ENCODE results near the gene PEDS1. TPM values are rescaled to one million over a fixed set of nuclear protein-coding genes. Genes with fewer than 3 reads are reported as not detected.

The PEDS1 gene
- total and polyA plus RNA-seq, 3 experiments from 2014 or later = 20.2 to 26.9 (median 23.6) TPM

DNA sequence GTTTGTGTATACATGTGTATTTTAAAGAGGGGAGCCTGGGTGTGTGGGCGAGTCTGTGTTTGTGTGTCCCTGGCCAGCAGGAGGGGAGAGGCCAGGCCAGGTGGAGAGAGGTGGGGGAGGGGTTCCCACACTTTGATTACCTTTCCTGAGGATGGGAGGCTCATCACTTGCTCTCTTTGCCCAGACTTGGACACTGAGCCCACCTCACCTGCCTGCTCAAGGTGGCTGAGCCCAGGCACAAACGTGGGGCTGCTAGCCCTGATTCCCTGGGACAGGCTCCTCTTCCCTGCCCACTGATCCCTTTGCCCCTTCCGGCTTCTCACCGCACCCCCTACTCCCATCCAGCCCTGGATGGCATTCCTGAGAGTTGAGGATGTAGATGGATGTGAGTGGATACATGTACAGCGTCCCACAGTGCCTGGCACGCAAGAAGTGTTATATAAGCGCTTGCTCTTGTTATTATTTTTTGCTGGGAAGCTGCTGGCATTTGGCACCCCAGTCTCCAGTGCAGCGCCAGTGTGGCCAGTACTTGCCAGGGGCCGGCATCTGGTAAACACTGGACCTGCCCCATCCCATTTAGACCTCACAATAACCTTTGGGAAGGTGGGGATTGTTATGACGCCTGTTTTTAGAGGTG, 39.8 kb upstream of the PEDS1 start:
- Histone ChIP-seq H3K4me3 (ENCODE audit: low read length) (peak overlapping the region; percentile 58), H3K4me1 (ENCODE audit: insufficient read depth, low read length) (peaks cover 22% of the 10 kb centered on the region), H3K36me3 (ENCODE audit: insufficient read depth, low read length) (no peaks in the 10 kb centered on the region), H3K27me3 (ENCODE audit: insufficient read depth, low read length, poor library complexity, severe bottlenecking) (no peaks in the 10 kb centered on the region), H3K9me3 (ENCODE audit: low read length) (no peaks in the 10 kb centered on the region), H3K27ac (ENCODE audit: low read depth, low read length) (peak overlapping the region; percentile 85)
- DNase-seq = no peak
- H3K36me3 Mint-ChIP-seq = peaks cover 0 to 14% (median 0%) of the 10 kb centered on the region in 3 donors
- POLR2A ChIA-PET = no interaction called here
- peaks cover 33 to 39% (median 35%) of the 10 kb centered on the region in 3 donors for H3K4me1 Mint-ChIP-seq
- H3K4me3 Mint-ChIP-seq = peak overlapping the region; percentile 94 to 98 (median 96)
- H3K27me3 Mint-ChIP-seq = peaks cover 0 to 2% of the 10 kb centered on the region in 2 donors
- H3K9me3 Mint-ChIP-seq = no peaks in the 10 kb centered on the region
- peak overlapping the region; percentile 3 to 97 (median 93) for H3K27ac Mint-ChIP-seq
- CTCF ChIA-PET = no interaction called here

DNA sequence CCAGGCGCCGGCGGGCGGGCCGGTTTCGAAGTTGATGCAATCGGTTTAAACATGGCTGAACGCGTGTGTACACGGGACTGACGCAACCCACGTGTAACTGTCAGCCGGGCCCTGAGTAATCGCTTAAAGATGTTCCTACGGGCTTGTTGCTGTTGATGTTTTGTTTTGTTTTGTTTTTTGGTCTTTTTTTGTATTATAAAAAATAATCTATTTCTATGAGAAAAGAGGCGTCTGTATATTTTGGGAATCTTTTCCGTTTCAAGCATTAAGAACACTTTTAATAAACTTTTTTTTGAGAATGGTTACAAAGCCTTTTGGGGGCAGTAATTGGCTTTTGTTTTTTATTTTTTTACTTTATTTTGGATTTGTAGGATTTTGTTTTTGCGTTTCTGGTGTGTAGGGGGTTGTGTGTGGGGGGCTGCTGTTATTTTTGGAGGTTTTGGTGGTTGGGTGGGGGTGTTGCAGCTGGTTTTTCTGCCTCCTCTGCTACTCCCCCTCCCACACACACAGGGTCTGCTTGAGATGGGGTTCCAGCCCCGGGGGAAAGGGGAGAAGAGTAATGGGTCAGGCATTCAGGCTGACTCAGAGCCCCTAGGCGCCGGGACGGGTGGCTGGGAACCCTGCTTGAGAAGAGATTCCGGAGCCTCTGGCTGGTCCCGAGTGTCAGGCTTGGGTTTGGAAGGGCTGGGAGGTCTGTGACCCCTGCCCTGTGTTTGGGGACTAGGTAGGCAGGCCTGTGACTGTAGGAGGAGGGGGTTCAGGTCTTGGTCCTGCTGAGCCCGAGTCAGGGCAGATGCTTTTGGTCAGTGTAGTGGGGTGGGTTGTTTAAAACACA, 39.1 kb upstream of the PEDS1 start:
- H3K36me3 Mint-ChIP-seq = peaks cover 0 to 14% (median 0%) of the 10 kb centered on the region in 3 donors
- DNase-seq = peak; percentile 62 to 86 (median 65)
- H3K4me3 Mint-ChIP-seq = peak overlapping the region; percentile 94 to 98 (median 96)
- peaks cover 34 to 39% (median 35%) of the 10 kb centered on the region in 3 donors for H3K4me1 Mint-ChIP-seq
- CTCF ChIA-PET = interaction anchor here (1.3 to 1.6 kb wide), 3 partner anchors 272 to 383 kb away, joined by 4 to 6 read pairs (median 5); no protein-coding TSS in a partner anchor
- Histone ChIP-seq H3K9me3 (ENCODE audit: low read length) (no peaks in the 10 kb centered on the region), H3K27ac (ENCODE audit: low read depth, low read length) (peak overlapping the region; percentile 85), H3K4me3 (ENCODE audit: low read length) (peak overlapping the region; percentile 58), H3K36me3 (ENCODE audit: insufficient read depth, low read length) (no peaks in the 10 kb centered on the region), H3K27me3 (ENCODE audit: insufficient read depth, low read length, poor library complexity, severe bottlenecking) (no peaks in the 10 kb centered on the region), H3K4me1 (ENCODE audit: insufficient read depth, low read length) (peaks cover 22% of the 10 kb centered on the region)
- POLR2A ChIA-PET = interaction anchor here (0.5 to 2.0 kb wide), 6 partner anchors 13 to 319 kb away, joined by 3 to 9 read pairs (median 5); partner anchors contain the start of gene PTPN1
- peak overlapping the region; percentile 86 to 97 (median 94) for H3K27ac Mint-ChIP-seq
- no peaks in the 10 kb centered on the region for H3K9me3 Mint-ChIP-seq
- H3K27me3 Mint-ChIP-seq = peaks cover 0 to 3% of the 10 kb centered on the region in 2 donors

DNA sequence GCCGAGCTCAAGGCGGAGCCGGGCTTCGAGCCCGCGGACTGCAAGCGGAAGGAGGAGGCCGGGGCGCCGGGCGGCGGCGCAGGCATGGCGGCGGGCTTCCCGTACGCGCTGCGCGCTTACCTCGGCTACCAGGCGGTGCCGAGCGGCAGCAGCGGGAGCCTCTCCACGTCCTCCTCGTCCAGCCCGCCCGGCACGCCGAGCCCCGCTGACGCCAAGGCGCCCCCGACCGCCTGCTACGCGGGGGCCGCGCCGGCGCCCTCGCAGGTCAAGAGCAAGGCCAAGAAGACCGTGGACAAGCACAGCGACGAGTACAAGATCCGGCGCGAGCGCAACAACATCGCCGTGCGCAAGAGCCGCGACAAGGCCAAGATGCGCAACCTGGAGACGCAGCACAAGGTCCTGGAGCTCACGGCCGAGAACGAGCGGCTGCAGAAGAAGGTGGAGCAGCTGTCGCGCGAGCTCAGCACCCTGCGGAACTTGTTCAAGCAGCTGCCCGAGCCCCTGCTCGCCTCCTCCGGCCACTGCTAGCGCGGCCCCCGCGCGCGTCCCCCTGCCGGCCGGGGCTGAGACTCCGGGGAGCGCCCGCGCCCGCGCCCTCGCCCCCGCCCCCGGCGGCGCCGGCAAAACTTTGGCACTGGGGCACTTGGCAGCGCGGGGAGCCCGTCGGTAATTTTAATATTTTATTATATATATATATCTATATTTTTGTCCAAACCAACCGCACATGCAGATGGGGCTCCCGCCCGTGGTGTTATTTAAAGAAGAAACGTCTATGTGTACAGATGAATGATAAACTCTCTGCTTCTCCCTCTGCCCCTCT, 38.2 kb upstream of the PEDS1 start:
- CTCF ChIA-PET = interaction anchor here (0.8 to 1.6 kb wide), 8 partner anchors 19 to 397 kb away, joined by 3 to 7 read pairs (median 4); no protein-coding TSS in a partner anchor
- peaks cover 0 to 14% (median 0%) of the 10 kb centered on the region in 3 donors for H3K36me3 Mint-ChIP-seq
- peaks cover 22% of the 10 kb centered on the region for H3K4me1 ChIP-seq (ENCODE audit: insufficient read depth, low read length)

DNA sequence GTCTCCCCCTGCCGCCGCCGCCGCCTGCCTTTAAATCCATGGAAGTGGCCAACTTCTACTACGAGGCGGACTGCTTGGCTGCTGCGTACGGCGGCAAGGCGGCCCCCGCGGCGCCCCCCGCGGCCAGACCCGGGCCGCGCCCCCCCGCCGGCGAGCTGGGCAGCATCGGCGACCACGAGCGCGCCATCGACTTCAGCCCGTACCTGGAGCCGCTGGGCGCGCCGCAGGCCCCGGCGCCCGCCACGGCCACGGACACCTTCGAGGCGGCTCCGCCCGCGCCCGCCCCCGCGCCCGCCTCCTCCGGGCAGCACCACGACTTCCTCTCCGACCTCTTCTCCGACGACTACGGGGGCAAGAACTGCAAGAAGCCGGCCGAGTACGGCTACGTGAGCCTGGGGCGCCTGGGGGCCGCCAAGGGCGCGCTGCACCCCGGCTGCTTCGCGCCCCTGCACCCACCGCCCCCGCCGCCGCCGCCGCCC, 37.6 kb upstream of the PEDS1 start:
- Mint-ChIP-seq H3K27ac (peak overlapping the region in 1 of 8 donors; percentile 24), H3K27me3 (peaks cover 1 to 3% of the 10 kb centered on the region in 2 donors), H3K4me3 (peak overlapping the region; percentile 60 to 87 (median 72)), H3K9me3 (no peaks in the 10 kb centered on the region), H3K36me3 (peaks cover 0 to 14% (median 0%) of the 10 kb centered on the region in 3 donors), H3K4me1 (peaks cover 35 to 42% (median 35%) of the 10 kb centered on the region in 3 donors)
- Histone ChIP-seq H3K4me3 (ENCODE audit: low read length) (peak overlapping the region; percentile 74), H3K4me1 (ENCODE audit: insufficient read depth, low read length) (peaks cover 22% of the 10 kb centered on the region), H3K27ac (ENCODE audit: low read depth, low read length) (peak overlapping the region; percentile 85), H3K9me3 (ENCODE audit: low read length) (no peaks in the 10 kb centered on the region), H3K36me3 (ENCODE audit: insufficient read depth, low read length) (no peaks in the 10 kb centered on the region), H3K27me3 (ENCODE audit: insufficient read depth, low read length, poor library complexity, severe bottlenecking) (no peaks in the 10 kb centered on the region)
- POLR2A ChIA-PET = interaction anchor here (0.5 to 2.0 kb wide), 12 partner anchors 25 to 767 kb away, joined by 3 to 9 read pairs (median 4); partner anchors contain the start of genes DPM1, MOCS3 and PTPN1
- DNase-seq = peak; percentile 38 to 75 (median 62)
- CTCF ChIA-PET = interaction anchor here (0.8 to 1.6 kb wide), 8 partner anchors 19 to 397 kb away, joined by 3 to 7 read pairs (median 4); no protein-coding TSS in a partner anchor

More for the DNA sequence above, 38.2 kb upstream of the PEDS1 start:
- Mint-ChIP-seq H3K27me3 (peaks cover 0 to 3% of the 10 kb centered on the region in 2 donors), H3K27ac (peak overlapping the region; percentile 86 to 97 (median 94)), H3K4me1 (peaks cover 34 to 39% (median 35%) of the 10 kb centered on the region in 3 donors), H3K4me3 (peak overlapping the region; percentile 94 to 98 (median 96)), H3K9me3 (no peaks in the 10 kb centered on the region)
- POLR2A ChIA-PET = interaction anchor here (0.5 to 2.0 kb wide), 12 partner anchors 14 to 767 kb away, joined by 3 to 9 read pairs (median 4); partner anchors contain the start of genes DPM1, MOCS3 and PTPN1
- DNase-seq = peak; percentile 11 to 71 (median 64)
- H3K9me3 ChIP-seq (ENCODE audit: low read length) = no peaks in the 10 kb centered on the region
- peak overlapping the region; percentile 85 for H3K27ac ChIP-seq (ENCODE audit: low read depth, low read length)
- no peaks in the 10 kb centered on the region for H3K27me3 ChIP-seq (ENCODE audit: insufficient read depth, low read length, poor library complexity, severe bottlenecking)
- no peaks in the 10 kb centered on the region for H3K36me3 ChIP-seq (ENCODE audit: insufficient read depth, low read length)
- H3K4me3 ChIP-seq (ENCODE audit: low read length) = peak overlapping the region; percentile 74

DNA sequence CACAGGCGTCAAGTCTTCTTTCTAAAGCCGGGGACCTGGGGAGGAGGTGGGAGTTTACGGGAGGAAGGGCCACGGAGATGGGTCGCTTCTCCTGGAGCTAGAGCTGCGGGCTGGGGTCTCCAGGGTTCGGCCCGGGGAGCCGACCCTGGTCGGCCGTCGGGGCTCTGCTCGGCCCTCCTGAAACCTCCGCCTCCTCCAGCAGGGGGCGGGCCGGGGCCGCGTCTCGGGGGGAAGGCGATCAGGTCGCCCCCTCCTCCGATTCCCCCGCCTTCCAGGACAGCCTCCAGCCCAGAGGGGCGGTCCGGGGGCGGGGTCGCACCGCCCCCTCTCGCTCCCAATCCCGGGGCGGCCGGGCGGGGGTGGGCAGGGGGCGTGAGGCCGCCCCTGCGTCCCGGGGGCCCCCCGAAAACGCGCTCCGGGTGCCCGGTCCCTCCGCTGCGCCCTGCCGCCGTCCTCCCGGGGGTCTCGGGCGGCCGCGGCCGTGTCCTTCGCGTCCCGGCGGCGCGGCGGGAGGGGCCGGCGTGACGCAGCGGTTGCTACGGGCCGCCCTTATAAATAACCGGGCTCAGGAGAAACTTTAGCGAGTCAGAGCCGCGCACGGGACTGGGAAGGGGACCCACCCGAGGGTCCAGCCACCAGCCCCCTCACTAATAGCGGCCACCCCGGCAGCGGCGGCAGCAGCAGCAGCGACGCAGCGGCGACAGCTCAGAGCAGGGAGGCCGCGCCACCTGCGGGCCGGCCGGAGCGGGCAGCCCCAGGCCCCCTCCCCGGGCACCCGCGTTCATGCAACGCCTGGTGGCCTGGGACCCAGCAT, 36.9 kb upstream of the PEDS1 start, which contains the start of gene CEBPB:
CEBPB (plus strand) TSS at position 580 of the 814 bp plus-strand sequence; CDS start at position 784, 204 bp downstream.
- H3K9me3 ChIP-seq (ENCODE audit: low read length) = no peaks in the 10 kb centered on the region
- CTCF ChIA-PET = interaction anchor here (0.8 to 4.1 kb wide), 11 partner anchors 20 to 398 kb away, joined by 3 to 65 read pairs (median 4); no protein-coding TSS in a partner anchor
- H3K36me3 ChIP-seq (ENCODE audit: insufficient read depth, low read length) = no peaks in the 10 kb centered on the region
- H3K27ac ChIP-seq (ENCODE audit: low read depth, low read length) = peak within 1 kb of the TSS; percentile 85
- Mint-ChIP-seq H3K4me1 (peaks cover 32 to 40% (median 33%) of the 10 kb centered on the region in 3 donors), H3K27me3 (peaks cover 4 to 8% of the 10 kb centered on the region in 2 donors), H3K4me3 (peak within 1 kb of the TSS; percentile 74 to 96 (median 84)), H3K36me3 (peaks cover 0 to 13% (median 0%) of the 10 kb centered on the region in 3 donors), H3K9me3 (no peaks in the 10 kb centered on the region), H3K27ac (peak within 1 kb of the TSS; percentile 17 to 92 (median 83))
- H3K4me3 ChIP-seq (ENCODE audit: low read length) = peak within 1 kb of the TSS; percentile 74
- peaks cover 22% of the 10 kb centered on the region for H3K4me1 ChIP-seq (ENCODE audit: insufficient read depth, low read length)
- H3K27me3 ChIP-seq (ENCODE audit: insufficient read depth, low read length, poor library complexity, severe bottlenecking) = no peaks in the 10 kb centered on the region
- peak; percentile 73 to 90 (median 80) for DNase-seq
- POLR2A ChIA-PET = interaction anchor here (0.6 to 2.0 kb wide), 11 partner anchors 17 to 321 kb away, joined by 3 to 9 read pairs (median 4); partner anchors contain the start of gene PTPN1

DNA sequence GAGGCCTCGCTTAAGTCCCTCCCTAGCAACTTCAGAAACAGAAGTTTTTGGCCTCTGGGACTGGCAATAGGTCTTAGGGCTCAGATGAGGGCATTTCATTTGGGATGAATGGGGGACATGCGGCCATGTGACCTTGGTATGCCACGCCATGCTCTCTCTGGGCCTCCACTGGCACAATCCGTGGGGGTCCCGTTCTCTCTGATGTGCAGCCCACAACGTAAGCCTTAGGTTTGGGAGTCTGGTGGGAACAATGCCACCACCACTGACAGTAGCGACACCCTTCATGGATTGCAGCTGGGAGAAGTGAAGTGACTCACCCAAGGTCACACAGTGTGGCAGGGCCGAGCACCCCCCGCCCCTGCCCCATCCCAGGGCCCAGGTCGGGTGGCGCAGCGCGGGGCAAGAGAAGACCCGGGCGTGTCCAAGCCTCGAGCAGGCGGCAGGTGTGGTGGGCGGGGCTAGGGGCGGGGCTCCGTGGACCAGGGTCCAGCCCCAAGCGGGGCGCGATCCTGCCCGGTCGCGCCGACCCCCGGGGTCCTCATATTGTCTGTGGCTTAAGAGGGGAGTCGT, 36.2 kb upstream of the PEDS1 start:
- H3K27me3 Mint-ChIP-seq = peaks cover 4 to 13% of the 10 kb centered on the region in 2 donors
- H3K4me3 Mint-ChIP-seq = peak overlapping the region; percentile 64 to 77 (median 66)
- H3K9me3 Mint-ChIP-seq = no peaks in the 10 kb centered on the region
- H3K4me1 Mint-ChIP-seq = peaks cover 27 to 33% (median 27%) of the 10 kb centered on the region in 3 donors
- ChIA-PET POLR2A (no interaction called here), CTCF (interaction anchor here (0.9 to 4.1 kb wide), 7 partner anchors 10 to 446 kb away, joined by 3 to 65 read pairs (median 3); no protein-coding TSS in a partner anchor)
- H3K36me3 Mint-ChIP-seq = peaks cover 0 to 10% (median 0%) of the 10 kb centered on the region in 3 donors
- no peak overlapping the region for H3K4me3 ChIP-seq (ENCODE audit: low read length)
- H3K36me3 ChIP-seq (ENCODE audit: insufficient read depth, low read length) = no peaks in the 10 kb centered on the region
- H3K27ac Mint-ChIP-seq = peak overlapping the region in 7 of 8 donors; percentile 15 to 87 (median 50)
- peaks cover 22% of the 10 kb centered on the region for H3K4me1 ChIP-seq (ENCODE audit: insufficient read depth, low read length)
- peak in 3 of 5 donors; percentile 10 to 64 (median 32) for DNase-seq
- H3K27ac ChIP-seq (ENCODE audit: low read depth, low read length) = peak overlapping the region; percentile 85
- H3K27me3 ChIP-seq (ENCODE audit: insufficient read depth, low read length, poor library complexity, severe bottlenecking) = no peaks in the 10 kb centered on the region
- no peaks in the 10 kb centered on the region for H3K9me3 ChIP-seq (ENCODE audit: low read length)

Measured in CD8-positive, alpha-beta memory T cell (primary cell).